GM23338 (cell line): ENCODE measurements around the gene CRISPLD2. TPM values are rescaled to one million over a fixed set of nuclear protein-coding genes. Genes with fewer than 3 reads are reported as not detected.

Experiments used
- ATAC-seq: fragments of 200-7000 bp; cut with Tn5 transposase; 3 replicates; pipeline ENCODE4 v1.9.1; 2020
- DNase-seq: peaks from one replicate; pipeline ENCODE4 v3.0.0-alpha.2; 2015; ENCODE audit warnings: low spot score
- H2AFZ ChIP-seq: fragments of 200-600 bp; sonication (generic); 2 replicates; pipeline ENCODE4 v1.8.0; 2016; ENCODE audit warnings: antibody characterized with exemption, mild to moderate bottlenecking, moderate library complexity
- H3F3A ChIP-seq: fragments of 200-600 bp; sonication (generic); replicated peaks from 2 replicates; pipeline ENCODE4 v1.8.0; 2017; ENCODE audit warnings: antibody characterized with exemption, mixed run types, low read depth
- H3K27ac ChIP-seq: fragments of 200-600 bp; sonication (generic); 2 replicates; pipeline ENCODE4 v1.6.1; 2016; ENCODE audit warnings: low read depth
- H3K27me3 ChIP-seq: fragments of 200-600 bp; sonication (generic); 2 replicates; pipeline ENCODE4 v1.8.0; 2016; ENCODE audit warnings: mild to moderate bottlenecking, mixed run types, moderate library complexity; ENCODE audit not compliant: insufficient read depth
- H3K36me3 ChIP-seq: fragments of 200-600 bp; sonication (generic); 2 replicates; pipeline ENCODE4 v1.8.0; 2016; ENCODE audit warnings: mild to moderate bottlenecking; ENCODE audit not compliant: insufficient read depth
- H3K4me1 ChIP-seq: fragments of 200-600 bp; sonication (generic); 2 replicates; pipeline ENCODE4 v1.8.0; 2016; ENCODE audit warnings: mild to moderate bottlenecking, moderate library complexity; ENCODE audit not compliant: insufficient read depth
- H3K4me2 ChIP-seq: fragments of 200-600 bp; sonication (generic); 2 replicates; pipeline ENCODE4 v1.7.1; 2017; ENCODE audit warnings: mixed run types
- H3K4me3 ChIP-seq: fragments of 200-600 bp; sonication (generic); 2 replicates; pipeline ENCODE4 v1.6.1; 2016; ENCODE audit warnings: mixed run types
- H3K79me2 ChIP-seq: fragments of 200-600 bp; sonication (generic); replicated peaks from 2 replicates; pipeline ENCODE4 v1.8.0; 2017; ENCODE audit warnings: mild to moderate bottlenecking; ENCODE audit not compliant: insufficient read depth
- H3K9me2 ChIP-seq: fragments of 200-600 bp; sonication (generic); 2 replicates; pipeline ENCODE4 v1.8.0; 2017; ENCODE audit not compliant: insufficient read depth
- H4K20me1 ChIP-seq: fragments of 200-600 bp; sonication (generic); replicated peaks from 2 replicates; pipeline ENCODE4 v1.8.0; 2017; ENCODE audit warnings: mild to moderate bottlenecking; ENCODE audit not compliant: insufficient read depth
- H3K27ac Mint-ChIP-seq: 2 replicates; pipeline ENCODE4 v1.8.0; 2020; ENCODE audit warnings: inconsistent platforms, mild to moderate bottlenecking, moderate library complexity, mixed read lengths
- H3K27me3 Mint-ChIP-seq: 3 replicates; pipeline ENCODE4 v1.8.0; 2022; ENCODE audit warnings: low read depth, mild to moderate bottlenecking, moderate library complexity, mixed read lengths, inconsistent platforms; ENCODE audit not compliant: insufficient read depth, poor library complexity
- H3K36me3 Mint-ChIP-seq: 3 replicates; pipeline ENCODE4 v1.8.0; 2021; ENCODE audit warnings: low read depth, mild to moderate bottlenecking, inconsistent platforms, moderate library complexity, mixed read lengths
- H3K4me1 Mint-ChIP-seq: 3 replicates; pipeline ENCODE4 v1.8.0; 2020; ENCODE audit warnings: mild to moderate bottlenecking, inconsistent platforms, mixed read lengths
- H3K4me3 Mint-ChIP-seq: 3 replicates; pipeline ENCODE4 v1.8.0; 2021; ENCODE audit warnings: moderate library complexity, mild to moderate bottlenecking, inconsistent platforms, mixed read lengths
- H3K9me3 Mint-ChIP-seq: 3 replicates; pipeline ENCODE4 v1.8.0; 2020; ENCODE audit warnings: moderate library complexity, mild to moderate bottlenecking, inconsistent platforms, mixed read lengths
- CREB1 ChIP-seq: fragments of 250-450 bp; sonication (Bioruptor Pico); IDR thresholded peaks from 2 replicates; pipeline ENCODE4 v1.5.0; 2020; ENCODE audit warnings: low read depth, mild to moderate bottlenecking, moderate library complexity
- CTCF ChIP-seq, 2 experiments: fragments of 200-600 bp in 1 of 2; sonication (generic) in 1 of 2; conservative IDR thresholded peaks; 2 replicates each; pipeline versions ENCODE4 v1.5.1 to v1.6.1; 2016 to 2017; ENCODE audit warnings: antibody characterized with exemption in 2 of 2, low read depth in 2 of 2, mild to moderate bottlenecking in 2 of 2, moderate library complexity in 1 of 2
- EZH2 ChIP-seq: fragments of 200-600 bp; sonication (generic); IDR thresholded peaks from one replicate; pipeline ENCODE4 v1.8.0; 2017; ENCODE audit warnings: antibody characterized with exemption, mild to moderate bottlenecking, low read depth; ENCODE audit not compliant: unreplicated experiment
- JUNB ChIP-seq: IDR thresholded peaks from one replicate; pipeline ENCODE4 v1.6.1; 2016; ENCODE audit warnings: antibody characterized with exemption; ENCODE audit not compliant: unreplicated experiment
- NANOG ChIP-seq: IDR thresholded peaks from 2 replicates; pipeline ENCODE4 v1.6.1; 2016; ENCODE audit warnings: antibody characterized with exemption, borderline replicate concordance
- STAT1 ChIP-seq: IDR thresholded peaks from one replicate; pipeline ENCODE4 v1.6.1; 2016; ENCODE audit warnings: antibody characterized with exemption; ENCODE audit not compliant: unreplicated experiment
- ZNF331 ChIP-seq: fragments of 250-450 bp; sonication (Bioruptor Pico); IDR thresholded peaks from 2 replicates; pipeline ENCODE4 v1.5.0; 2020; ENCODE audit warnings: low read depth, mild to moderate bottlenecking, moderate library complexity
- ZNF462 ChIP-seq: fragments of 250-450 bp; sonication (Bioruptor Pico); IDR thresholded peaks from 2 replicates; pipeline ENCODE4 v1.5.0; 2020; ENCODE audit warnings: mild to moderate bottlenecking, moderate library complexity
- polyA plus RNA-seq: library from polyadenylated mRNA; unstranded; fragments of >200 nt; fragmentation: Nextera tagmentation; extraction: Ambion mirVana; gene quantifications from 2 replicates; pipeline ENCODE4 v1.2.1, GENCODE V29; 2016
- total RNA-seq: library from RNA; depleted of rRNA; stranded (reverse); fragments of >200 nt; shearing (Covaris generic); gene quantifications from 2 replicates; pipeline ENCODE4 v1.2.3, GENCODE V29; 2014

CRISPLD2 gene
- total and polyA plus RNA-seq, 2 experiments from 2014 or later = 2.6 to 8.3 TPM

- no peak for TF ChIP-seq CTCF (conservative IDR thresholded peaks at IDR 0.05; ENCODE audit: low read depth in 2 of 2)
- no peak for TF ChIP-seq CREB1 (CRISPR knock-in tag)
- TF ChIP-seq EZH2 = no peak
- no peak for TF ChIP-seq ZNF331 (CRISPR knock-in tag)
- no peak for TF ChIP-seq NANOG
Measured at GRCh38 chr16:84928679-84929420, 109.1 kb downstream of the CRISPLD2 start (continued).

DNA sequence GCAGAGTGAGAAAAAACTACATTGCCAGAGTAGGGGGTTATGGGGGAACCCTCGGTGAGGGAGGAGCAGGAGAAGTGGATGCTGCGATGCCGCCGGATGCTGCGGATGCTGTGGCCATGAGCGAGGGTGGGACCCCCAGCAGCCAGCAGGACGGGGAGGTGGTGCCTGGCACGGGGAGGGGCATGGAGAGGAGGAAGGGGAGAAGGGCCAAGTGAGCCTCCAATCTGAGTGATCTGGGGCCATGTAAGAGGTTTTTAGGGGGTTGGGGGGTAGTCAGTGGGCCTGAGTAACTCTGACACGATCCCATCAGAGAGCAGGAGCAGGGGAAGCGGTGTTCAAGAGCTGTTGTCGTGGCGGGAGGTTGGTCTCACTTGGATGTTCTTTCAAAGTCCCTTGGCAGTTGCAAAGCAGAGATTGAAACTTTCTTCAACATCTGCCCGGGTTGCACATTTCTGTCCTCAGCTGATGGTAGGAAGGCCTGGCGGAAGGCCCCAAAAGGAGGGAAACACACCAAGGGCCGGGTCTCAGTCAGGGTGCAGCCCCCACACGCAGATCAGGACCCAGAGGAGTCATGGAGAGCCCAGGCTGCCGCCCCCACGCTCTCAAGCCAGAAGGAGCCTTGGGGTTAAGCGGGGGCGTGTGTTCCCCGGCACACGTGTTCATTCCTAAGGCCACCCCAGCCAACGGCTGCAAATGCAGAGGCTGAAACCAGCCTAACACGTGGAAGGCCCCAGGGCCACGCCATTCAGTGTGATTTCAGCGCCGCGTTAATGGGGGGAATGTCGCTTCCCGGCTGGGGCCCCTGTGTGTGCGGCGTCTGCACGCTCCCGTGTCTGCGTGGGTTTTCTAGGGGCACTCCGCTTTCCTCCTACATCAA, 109.9 kb downstream of the CRISPLD2 start:
- Mint-ChIP-seq H3K4me1 (peaks cover 5% of the 10 kb centered on the region), H3K27ac (peak overlapping the region; percentile 42; the same call in 1 of the 2 replicates), H3K4me3 (no peak overlapping the region), H3K9me3 (no peaks in the 10 kb centered on the region; the same call in 2 of the 3 replicates), H3K36me3 (no peaks in the 10 kb centered on the region; the same call in 2 of the 3 replicates), H3K27me3 (peaks cover 5% of the 10 kb centered on the region)
- H3K27ac ChIP-seq = no peak overlapping the region
- H2AFZ ChIP-seq = no peak overlapping the region; the same call in 1 of the 2 replicates
- H3K4me1 ChIP-seq = no peaks in the 10 kb centered on the region
- no peaks in the 10 kb centered on the region for H3K79me2 ChIP-seq
- H3K36me3 ChIP-seq = no peaks in the 10 kb centered on the region
- H3K4me3 ChIP-seq = no peak overlapping the region
- no peaks in the 10 kb centered on the region for H3F3A ChIP-seq
- no peak overlapping the region for H3K4me2 ChIP-seq
- no peaks in the 10 kb centered on the region for H3K27me3 ChIP-seq
- DNase-seq (no peak), ATAC-seq (no peak)
- no peak for TF ChIP-seq ZNF331 (CRISPR knock-in tag)
- no peak for TF ChIP-seq CREB1 (CRISPR knock-in tag)
- TF ChIP-seq JUNB = no peak
- no peak for TF ChIP-seq ZNF462 (CRISPR knock-in tag)
- no peak for TF ChIP-seq STAT1
- no peaks in the 10 kb centered on the region for H4K20me1 ChIP-seq
- no peaks in the 10 kb centered on the region for H3K9me2 ChIP-seq
